HCT116 (cell line): ENCODE data around the gene GSTO2.

Experiments
- CTCF ChIP-seq, 3 experiments: fragments of 200-600 bp in 1 of 3; sonication (generic) in 1 of 3; IDR thresholded peaks in 2 of 3; conservative IDR thresholded peaks in 1 of 3; 2 replicates each; pipeline ENCODE4 v1.5.1; 2012 to 2017; ENCODE audit warnings: low read depth in 2 of 3, low read length in 2 of 3, antibody characterized with exemption in 1 of 3, borderline replicate concordance in 1 of 3, control low read depth in 1 of 3, mild to moderate bottlenecking in 1 of 3, mixed read lengths in 1 of 3, mixed run types in 1 of 3, moderate library complexity in 1 of 3; ENCODE audit not compliant: insufficient read depth in 1 of 3
- EGR1 ChIP-seq: IDR thresholded peaks from 2 replicates; pipeline ENCODE4 v1.6.1; 2012; ENCODE audit warnings: low read depth
- EZH2 ChIP-seq: fragments of 200-600 bp; sonication (generic); IDR thresholded peaks from 2 replicates; pipeline ENCODE4 v1.6.1; 2017; ENCODE audit warnings: antibody characterized with exemption, mixed run types
- EZH2phosphoT487 ChIP-seq: fragments of 200-600 bp; IDR thresholded peaks from 2 replicates; pipeline ENCODE4 v1.6.1; 2018; ENCODE audit warnings: antibody characterized with exemption, borderline replicate concordance
- POLR2A ChIP-seq: IDR thresholded peaks from 2 replicates; pipeline ENCODE4 v1.7.0; 2011; ENCODE audit warnings: borderline replicate concordance; ENCODE audit not compliant: insufficient read depth, insufficient read length; ENCODE audit errors: extremely low read depth
- ZFX ChIP-seq: fragments of 450-650 bp; IDR thresholded peaks from 2 replicates; pipeline ENCODE4 v1.6.1; 2017
- ZNF274 ChIP-seq: fragments of 200-500 bp; sonication (Bioruptor generic); IDR thresholded peaks from 2 replicates; pipeline ENCODE4 v1.6.1; 2014; ENCODE audit warnings: mild to moderate bottlenecking, low read depth, low read length, inconsistent platforms

- TF ChIP-seq EZH2 (no peak), CTCF (IDR thresholded peaks at IDR 0.05 in 2 of 3, conservative IDR thresholded peaks at IDR 0.05 in 1 of 3; ENCODE audit: borderline replicate concordance in 1 of 3, insufficient read depth in 1 of 3, low read depth in 2 of 3, low read length in 2 of 3) (no peak), POLR2A (no peak), ZFX (no peak), EGR1 (no peak), ZNF274 (no peak), EZH2phosphoT487 (no peak)
Observed at GRCh38 chr10:104311184-104311720, 42.3 kb downstream of the GSTO2 start.
